Osteoblast (primary cell): ENCODE results near the gene STARD3. TPM values are rescaled to one million over a fixed set of nuclear protein-coding genes. Genes with fewer than 3 reads are reported as not detected.

Experiments used
- DNase-seq: peaks from one replicate; pipeline ENCODE4 v3.0.0; 2011; ENCODE audit warnings: low spot score, mixed read lengths; ENCODE audit not compliant: insufficient read length; ENCODE audit errors: missing footprints
- H2AFZ ChIP-seq: 2 replicates; pipeline ENCODE4 v1.6.0; 2011; ENCODE audit warnings: mild to moderate bottlenecking, low read length
- H3K27ac ChIP-seq: 2 replicates; pipeline ENCODE4 v1.5.1; 2011; ENCODE audit warnings: mild to moderate bottlenecking, low read depth, low read length, moderate library complexity
- H3K27me3 ChIP-seq: 2 replicates; pipeline ENCODE4 v1.6.0; 2012; ENCODE audit warnings: mild to moderate bottlenecking, control low read depth, inconsistent platforms, low read length, moderate library complexity; ENCODE audit not compliant: insufficient read depth
- H3K36me3 ChIP-seq: 2 replicates; pipeline ENCODE4 v1.5.1; 2011; ENCODE audit warnings: mild to moderate bottlenecking, low read length, control low read depth, moderate library complexity; ENCODE audit not compliant: insufficient read depth
- H3K4me1 ChIP-seq: 2 replicates; pipeline ENCODE4 v1.5.1; 2011; ENCODE audit warnings: mild to moderate bottlenecking, low read length, control low read depth, moderate library complexity; ENCODE audit not compliant: insufficient read depth
- H3K4me2 ChIP-seq: 2 replicates; pipeline ENCODE4 v1.6.0; 2011; ENCODE audit warnings: mild to moderate bottlenecking, low read length; ENCODE audit not compliant: insufficient read depth
- H3K4me3 ChIP-seq: fragments of 200-600 bp; sonication (generic); 3 replicates; pipeline ENCODE4 v1.5.1; 2012; ENCODE audit warnings: mild to moderate bottlenecking, low read length, inconsistent platforms; ENCODE audit not compliant: insufficient read depth
- H3K79me2 ChIP-seq: 2 replicates; pipeline ENCODE4 v1.6.0; 2012; ENCODE audit warnings: mild to moderate bottlenecking, low read length, control low read depth, inconsistent platforms; ENCODE audit not compliant: insufficient read depth
- H3K9me3 ChIP-seq: 2 replicates; pipeline ENCODE4 v1.5.1; 2011; ENCODE audit warnings: low read depth, low read length, control low read depth
- H4K20me1 ChIP-seq: 2 replicates; pipeline ENCODE4 v1.6.0; 2012; ENCODE audit warnings: mild to moderate bottlenecking, low read length, control low read depth; ENCODE audit not compliant: insufficient read depth
- CTCF ChIP-seq: IDR thresholded peaks from 2 replicates; pipeline ENCODE4 v1.5.1; 2011; ENCODE audit warnings: mild to moderate bottlenecking, low read depth, low read length, moderate library complexity; ENCODE audit errors: extremely low read depth
- total RNA-seq: library from RNA; depleted of rRNA; stranded (reverse); fragments of >200 nt; gene quantifications from 2 replicates; pipeline ENCODE4 v1.2.3, GENCODE V29; 2012

Gene STARD3
- total RNA-seq, 1 donor = 35.8 TPM

- H3K4me1 ChIP-seq = peaks cover 15% of the 10 kb centered on the region
- peak overlapping the region; percentile 99 for H3K4me2 ChIP-seq
- TF ChIP-seq CTCF = no peak
- peak overlapping the region; percentile 99 for H2AFZ ChIP-seq
- peak; percentile 1 for DNase-seq
- H3K27me3 ChIP-seq = no peaks in the 10 kb centered on the region
- H3K27ac ChIP-seq = no peak overlapping the region
- H3K4me3 ChIP-seq = peak overlapping the region; percentile 96
- H4K20me1 ChIP-seq = no peaks in the 10 kb centered on the region
- H3K79me2 ChIP-seq = no peaks in the 10 kb centered on the region
- no peaks in the 10 kb centered on the region for H3K9me3 ChIP-seq
- H3K36me3 ChIP-seq = no peaks in the 10 kb centered on the region
Observed at GRCh38 chr17:39687101-39687545, 50.2 kb downstream of the STARD3 start.

- Histone ChIP-seq H3K4me1 (peaks cover 15% of the 10 kb centered on the region), H3K27me3 (no peaks in the 10 kb centered on the region), H4K20me1 (no peaks in the 10 kb centered on the region), H3K79me2 (no peaks in the 10 kb centered on the region), H2AFZ (peak within 1 kb of the TSS; percentile 99), H3K36me3 (no peaks in the 10 kb centered on the region), H3K9me3 (no peaks in the 10 kb centered on the region), H3K4me3 (peak within 1 kb of the TSS; percentile 96), H3K4me2 (peak within 1 kb of the TSS; percentile 99), H3K27ac (peak within 1 kb of the TSS; percentile 73)
- DNase-seq = peak; percentile 98
- no peak for TF ChIP-seq CTCF
Observed at GRCh38 chr17:39687546-39688474, 50.9 kb downstream of the STARD3 start, which contains the start of gene PGAP3. Gene PGAP3 (minus strand): TSS chr17:39688057. CDS start chr17:39688014, 43 bp downstream.

DNA sequence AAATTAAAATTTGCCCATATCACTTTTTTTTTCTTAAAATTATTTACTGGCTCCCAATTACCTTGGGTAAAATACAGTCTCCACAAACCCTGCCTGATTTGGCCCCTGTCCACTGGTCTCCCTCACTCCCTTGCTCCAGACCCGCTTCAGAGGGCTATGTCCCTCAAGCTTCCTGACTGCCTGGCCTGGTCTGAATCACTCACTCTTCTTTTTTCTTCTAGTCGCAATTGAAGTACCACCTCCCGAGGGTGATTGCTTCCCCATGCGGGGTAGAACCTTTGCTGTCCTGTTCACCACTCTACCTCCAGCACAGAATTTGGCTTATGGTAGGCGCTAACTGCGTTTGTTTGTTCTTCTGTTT lies 51.5 kb downstream of the STARD3 start:
- Histone ChIP-seq H3K27ac (peak overlapping the region; percentile 73), H3K79me2 (no peaks in the 10 kb centered on the region), H3K4me3 (peak overlapping the region; percentile 96), H2AFZ (peak overlapping the region; percentile 99), H3K27me3 (no peaks in the 10 kb centered on the region), H3K4me2 (peak overlapping the region; percentile 99), H3K4me1 (peaks cover 15% of the 10 kb centered on the region), H3K9me3 (no peaks in the 10 kb centered on the region), H3K36me3 (no peaks in the 10 kb centered on the region), H4K20me1 (no peaks in the 10 kb centered on the region)
- peak; percentile 80 for DNase-seq
- no peak for TF ChIP-seq CTCF

GRCh38 chr17:39688945-39689344 lies 52.0 kb downstream of the STARD3 start:
- DNase-seq = peak; percentile 31
- Histone ChIP-seq H3K4me2 (peak overlapping the region; percentile 99), H3K79me2 (no peaks in the 10 kb centered on the region), H3K36me3 (no peaks in the 10 kb centered on the region), H3K4me1 (peaks cover 15% of the 10 kb centered on the region), H3K9me3 (no peaks in the 10 kb centered on the region), H4K20me1 (no peaks in the 10 kb centered on the region), H3K27me3 (no peaks in the 10 kb centered on the region), H2AFZ (peak overlapping the region; percentile 99), H3K4me3 (peak overlapping the region; percentile 96), H3K27ac (no peak overlapping the region)
- no peak for TF ChIP-seq CTCF
